HL-60 (cell line): ENCODE data around the gene DGUOK.

Experiments
- CTCF ChIP-seq: IDR thresholded peaks from one replicate; pipeline ENCODE4 v1.5.1; 2011; ENCODE audit warnings: low read length, control low read depth, inconsistent platforms; ENCODE audit not compliant: insufficient read depth
- GABPA ChIP-seq: IDR thresholded peaks from 2 replicates; pipeline ENCODE4 v1.6.1; 2012; ENCODE audit warnings: low read depth
- POLR2AphosphoS5 ChIP-seq: IDR thresholded peaks from 2 replicates; pipeline ENCODE4 v1.6.1; 2012; ENCODE audit warnings: low read depth
- REST ChIP-seq: IDR thresholded peaks from 2 replicates; pipeline ENCODE4 v1.6.1; 2012; ENCODE audit warnings: low read depth; ENCODE audit not compliant: insufficient replicate concordance
- SPI1 ChIP-seq: IDR thresholded peaks from 2 replicates; pipeline ENCODE4 v1.6.1; 2012; ENCODE audit warnings: low read depth, mild to moderate bottlenecking, borderline replicate concordance

GRCh38 chr2:74002505-74003421, 76.1 kb downstream of the DGUOK start:
- TF ChIP-seq CTCF = no peak
- no peak for TF ChIP-seq POLR2AphosphoS5
- no peak for TF ChIP-seq GABPA
- no peak for TF ChIP-seq SPI1
- TF ChIP-seq REST = no peak
